ENCODE results near the gene TKT.

TKT gene

DNA sequence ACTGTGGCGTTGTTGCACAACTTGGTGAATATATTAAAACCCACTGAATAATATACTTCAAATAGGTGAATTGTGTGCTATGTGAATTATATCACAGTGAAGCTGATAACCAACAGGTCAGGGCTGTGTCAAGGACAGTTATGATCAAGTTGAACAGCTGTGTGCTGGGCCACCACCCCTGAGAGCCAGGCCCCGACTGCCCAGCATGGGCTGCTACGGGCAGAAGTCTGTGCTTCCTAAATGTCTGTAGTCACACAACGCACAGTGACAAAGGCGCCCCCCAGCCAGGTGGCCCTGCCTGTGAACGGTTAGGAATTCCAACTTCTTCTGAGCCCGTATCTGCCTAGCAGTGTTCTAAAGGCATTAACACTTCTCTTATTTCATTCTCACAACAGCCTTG, 32.8 kb downstream of the TKT start:
- DNase-seq = no peak

DNA sequence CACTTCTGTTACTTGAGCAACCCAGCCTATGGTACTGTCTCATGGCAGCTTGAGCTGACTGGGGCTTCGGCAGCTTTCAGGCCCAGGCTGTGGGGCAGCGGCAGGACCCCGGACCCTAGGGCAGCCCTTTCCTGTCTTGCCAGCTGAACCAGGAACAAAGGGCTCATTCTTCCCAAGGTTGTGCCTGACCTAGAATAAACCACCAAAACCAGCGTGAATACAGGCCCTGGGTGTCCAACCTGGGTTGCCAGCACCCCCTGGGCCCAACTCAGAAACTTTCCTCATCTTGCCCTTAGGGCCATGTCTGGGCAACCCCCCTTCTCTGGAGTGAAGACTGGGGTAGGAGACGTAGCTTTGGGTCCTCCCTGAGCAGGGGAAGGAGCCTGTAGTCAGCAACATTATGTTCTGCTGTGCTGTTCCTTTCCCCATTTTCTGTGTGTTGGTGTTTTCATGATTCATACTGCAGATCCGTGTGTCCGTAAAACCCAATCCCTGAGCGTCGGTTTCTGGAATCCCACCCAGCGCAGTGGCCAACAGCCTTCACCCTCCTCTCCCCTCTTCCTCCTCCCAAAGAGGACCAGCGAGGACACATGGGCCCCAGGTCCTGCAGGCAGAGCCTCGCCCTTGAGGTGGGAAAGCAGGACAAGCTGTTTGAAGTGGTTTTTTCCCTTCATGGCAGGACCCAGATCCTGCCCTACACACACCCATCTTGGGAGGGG, 33.5 kb downstream of the TKT start:
- no peak for DNase-seq

DNA sequence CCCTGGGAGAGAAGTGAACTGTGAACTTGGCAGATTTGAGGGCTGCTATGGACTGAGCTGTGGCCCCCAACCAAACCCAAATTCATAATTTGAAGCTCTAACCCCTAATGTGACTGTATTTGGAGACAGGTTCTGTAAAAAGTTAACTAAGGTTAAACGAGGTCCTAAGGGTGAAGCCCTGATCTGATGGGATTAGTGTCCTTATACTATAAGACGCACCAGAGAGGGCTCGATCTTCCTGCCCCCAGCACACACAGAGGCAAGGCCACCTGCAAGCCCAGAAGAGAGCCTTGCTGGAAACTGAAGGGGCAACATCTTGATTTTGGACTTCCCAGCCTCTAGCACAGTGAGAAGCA, 34.0 kb downstream of the TKT start:
- DNase-seq = no peak

DNA sequence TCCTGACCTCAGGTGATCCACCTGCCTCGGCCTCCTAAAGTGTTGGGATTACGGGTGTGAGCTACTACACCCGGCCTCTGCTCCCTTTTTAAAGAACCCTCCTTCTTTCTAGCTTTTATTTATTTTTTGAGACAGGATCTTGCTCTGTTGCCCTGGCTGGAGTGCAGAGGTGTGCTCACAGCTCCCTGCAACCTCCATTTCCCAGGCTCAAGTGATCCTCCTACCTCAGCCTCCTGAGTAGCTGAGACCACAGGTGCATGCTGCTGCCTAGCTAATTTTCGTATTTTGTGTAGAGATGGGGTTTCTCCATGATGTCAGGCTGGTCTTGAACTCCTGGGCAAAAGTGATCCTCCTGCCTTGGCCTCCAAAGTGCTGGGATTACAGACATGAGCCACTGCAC, 34.5 kb downstream of the TKT start:
- DNase-seq = no peak

DNA sequence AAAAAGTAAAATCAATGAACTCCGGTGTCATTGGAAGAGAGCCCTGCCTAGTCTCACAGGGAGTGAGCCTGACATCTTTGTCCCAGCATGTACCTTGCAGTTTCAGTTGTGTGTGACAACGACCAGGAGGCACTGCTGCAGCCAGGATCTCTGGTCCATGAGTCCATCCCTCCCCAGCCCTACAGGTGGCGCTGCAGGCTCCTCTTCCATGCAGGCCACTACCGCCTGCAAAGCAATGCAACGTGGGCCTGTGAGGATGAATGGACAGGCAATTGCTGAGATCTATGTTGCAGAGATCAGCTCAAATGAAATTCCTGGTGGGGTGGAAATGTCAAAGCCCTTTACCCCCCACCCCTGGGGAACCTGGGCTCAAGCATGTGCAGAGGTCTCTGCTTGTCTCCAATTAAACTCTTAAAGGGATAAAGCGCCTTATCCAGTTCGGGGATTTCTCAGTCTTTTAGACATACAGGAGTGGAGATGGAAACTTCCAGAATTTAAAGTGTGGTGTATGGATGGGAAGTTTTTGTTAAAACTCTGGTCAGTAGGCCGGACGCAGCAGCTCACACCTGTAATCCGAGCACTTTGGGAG, 35.8 kb downstream of the TKT start:
- DNase-seq = peak; percentile 75

DNA sequence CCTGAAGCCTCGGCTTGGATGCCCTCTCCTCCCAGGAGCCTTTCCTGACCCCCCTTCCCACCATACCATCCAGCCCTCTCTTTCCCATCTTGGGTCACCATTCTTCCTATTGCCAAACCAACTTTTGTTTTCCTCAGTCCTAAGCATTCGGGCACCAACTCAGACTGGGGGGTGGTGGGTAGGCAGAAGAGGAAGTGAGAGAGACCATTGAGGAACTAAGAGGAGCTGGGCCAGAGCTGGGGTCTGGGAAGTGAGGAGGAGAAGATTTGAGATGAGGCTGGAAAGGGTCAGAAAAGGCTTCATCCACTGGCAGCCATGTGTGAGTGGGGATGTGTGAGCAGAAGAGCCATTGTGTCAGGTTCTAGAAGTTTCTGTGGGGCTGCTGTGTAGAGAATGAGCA, 37.7 kb downstream of the TKT start:
- DNase-seq = no peak

DNA sequence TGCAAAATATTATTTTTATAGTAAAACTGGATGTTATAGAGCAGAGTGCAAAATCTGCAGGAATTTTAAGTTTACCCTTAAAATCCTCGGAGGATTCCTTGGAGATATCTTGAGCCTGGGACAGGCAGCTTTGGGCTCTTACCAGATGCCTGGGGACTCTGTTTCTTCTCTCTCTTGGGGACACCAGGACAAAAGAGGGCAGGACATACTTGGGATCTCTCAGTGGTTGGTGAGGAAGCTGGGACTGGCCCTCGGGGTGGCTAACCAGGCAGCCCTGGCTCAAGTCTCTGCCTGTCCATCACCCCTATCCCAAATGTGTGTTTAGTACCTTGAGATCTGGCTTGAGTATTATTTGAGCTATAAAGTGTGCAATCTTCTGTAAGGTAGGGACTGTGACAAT, 38.6 kb downstream of the TKT start:
- no peak for DNase-seq

DNA sequence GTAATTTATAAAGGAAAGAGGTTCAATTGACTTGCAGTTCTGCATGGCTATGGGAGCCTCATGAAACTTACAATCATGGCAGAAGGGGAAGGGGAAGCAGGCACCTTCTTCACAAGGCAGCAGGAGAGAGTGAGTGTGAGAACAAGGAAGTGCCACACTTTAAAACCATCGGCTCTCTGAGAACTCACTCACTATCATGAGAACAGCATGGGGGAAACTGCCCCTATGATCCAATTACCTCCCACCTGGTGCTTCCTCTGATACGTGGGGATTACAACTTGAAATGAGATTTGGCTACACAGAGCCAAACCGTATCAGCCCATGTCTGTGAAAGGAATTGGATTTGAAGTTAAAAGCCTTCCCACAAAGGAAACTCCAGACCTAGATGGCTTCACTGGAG, 39.1 kb downstream of the TKT start:
- no peak for DNase-seq

DNA sequence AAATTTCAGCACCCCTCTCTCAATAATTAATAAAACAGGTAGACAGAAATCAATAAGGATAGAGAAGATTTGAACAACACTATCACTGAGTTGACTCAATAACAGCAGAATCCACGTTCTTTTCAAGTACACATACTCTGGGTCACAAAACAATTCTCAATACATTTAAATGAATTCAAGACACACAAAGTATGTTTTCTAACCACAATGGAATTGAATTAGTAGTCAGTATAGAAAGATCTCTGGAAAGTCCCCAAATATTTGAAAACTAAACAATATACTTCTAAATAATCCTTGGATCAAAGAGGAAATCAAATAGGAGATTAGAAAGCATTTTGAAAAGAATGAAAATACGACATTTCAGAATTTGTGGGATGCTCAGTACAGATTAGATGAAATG, 40.0 kb downstream of the TKT start:
- DNase-seq = no peak

DNA sequence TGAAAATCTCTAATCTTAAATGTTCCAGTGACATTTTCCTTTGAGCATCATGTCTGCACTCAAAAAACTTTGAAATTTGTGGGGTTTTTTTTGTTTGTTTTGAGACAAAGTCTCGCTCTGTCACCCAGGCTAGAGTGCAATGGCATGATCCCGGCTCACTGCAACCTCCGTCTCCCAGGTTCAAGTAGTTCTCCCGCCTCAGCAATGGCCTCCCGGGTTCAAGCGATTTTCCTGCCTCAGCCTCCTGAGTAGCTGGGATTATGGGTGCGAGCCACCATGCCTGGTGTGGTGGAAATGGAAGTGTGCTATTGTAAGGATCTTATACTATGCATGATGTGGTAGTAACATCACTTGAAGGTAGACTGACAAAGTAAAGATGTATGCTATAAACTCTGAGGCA, 42.5 kb downstream of the TKT start:
- DNase-seq = no peak

DNA sequence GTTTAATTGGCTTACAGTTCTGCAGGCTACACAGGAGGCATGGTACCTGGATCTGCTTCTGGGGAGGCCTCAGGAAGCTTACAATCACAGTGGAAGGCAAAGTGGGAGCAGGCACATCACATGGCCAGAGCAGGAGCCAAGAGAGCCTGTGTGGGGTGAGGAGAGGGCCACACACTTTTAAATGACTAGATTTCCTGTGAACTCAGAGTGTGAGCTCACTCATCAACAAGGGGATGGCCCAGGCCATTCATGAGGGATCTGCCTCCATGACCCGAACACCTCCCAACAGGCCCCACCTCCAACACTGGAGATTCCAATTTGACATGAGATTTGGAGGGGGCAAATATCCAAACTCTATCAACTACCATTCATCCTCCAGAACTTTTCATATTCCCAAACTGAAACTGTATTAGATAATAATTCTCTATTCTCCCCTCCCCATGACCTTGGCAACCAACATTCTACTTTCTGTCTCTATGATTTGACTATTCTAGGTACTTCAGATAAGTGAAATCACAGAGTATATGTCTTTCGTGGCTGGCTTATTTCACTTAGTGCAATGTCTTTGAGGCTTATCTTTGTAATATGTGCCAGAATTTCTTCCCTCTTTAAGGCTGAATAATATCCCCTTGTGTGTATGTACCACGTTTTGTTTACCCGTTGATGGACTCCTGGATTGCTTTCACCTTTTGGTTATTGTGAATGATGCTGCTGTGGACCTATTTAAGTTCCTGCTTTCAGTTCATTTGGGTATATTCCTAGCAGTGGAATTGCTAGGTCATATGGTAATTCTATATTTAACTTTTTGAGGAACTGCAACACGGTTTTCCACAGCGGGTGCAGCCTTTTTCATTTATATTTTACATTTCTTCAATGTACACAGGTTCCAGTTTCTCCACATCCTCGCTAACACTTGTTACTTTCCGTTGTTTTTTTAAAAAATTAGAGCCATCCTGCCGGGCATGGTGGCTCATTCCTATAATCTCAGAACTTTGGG, 43.8 kb downstream of the TKT start:
- DNase-seq = no peak

DNA sequence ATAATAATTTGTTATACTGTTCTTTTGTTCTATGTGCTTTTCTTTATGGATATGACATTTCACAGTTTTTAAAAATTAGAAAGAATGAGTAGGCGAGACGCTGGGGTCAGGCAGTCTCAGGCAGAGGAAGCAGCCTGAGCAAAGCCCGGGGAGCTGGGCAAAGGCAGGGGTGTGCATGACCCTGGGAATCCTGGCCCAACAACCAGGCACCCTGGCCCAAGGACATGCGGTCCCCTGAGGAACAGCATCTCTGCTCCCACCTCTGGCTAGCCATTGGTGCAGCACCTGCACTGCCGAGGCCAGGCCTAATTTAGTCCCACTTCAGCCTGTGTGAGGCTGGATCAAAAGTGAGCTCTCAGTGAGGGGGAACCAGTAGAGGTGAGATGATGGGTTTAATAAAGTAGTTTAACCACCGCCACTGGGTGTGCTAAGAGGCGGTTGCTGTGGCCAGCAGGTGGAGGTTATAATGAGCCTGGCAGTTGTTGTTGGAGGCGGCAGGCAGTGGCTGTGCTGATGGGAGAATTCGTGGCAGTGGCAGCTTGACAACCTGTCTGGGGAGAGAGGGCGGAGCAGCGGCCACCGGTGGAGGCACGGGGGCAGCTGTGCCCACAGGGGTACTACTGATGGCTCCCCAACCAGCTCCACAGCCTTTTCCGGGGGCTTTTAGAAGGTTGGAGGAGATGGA, 53.3 kb downstream of the TKT start:
- DNase-seq = no peak

DNA sequence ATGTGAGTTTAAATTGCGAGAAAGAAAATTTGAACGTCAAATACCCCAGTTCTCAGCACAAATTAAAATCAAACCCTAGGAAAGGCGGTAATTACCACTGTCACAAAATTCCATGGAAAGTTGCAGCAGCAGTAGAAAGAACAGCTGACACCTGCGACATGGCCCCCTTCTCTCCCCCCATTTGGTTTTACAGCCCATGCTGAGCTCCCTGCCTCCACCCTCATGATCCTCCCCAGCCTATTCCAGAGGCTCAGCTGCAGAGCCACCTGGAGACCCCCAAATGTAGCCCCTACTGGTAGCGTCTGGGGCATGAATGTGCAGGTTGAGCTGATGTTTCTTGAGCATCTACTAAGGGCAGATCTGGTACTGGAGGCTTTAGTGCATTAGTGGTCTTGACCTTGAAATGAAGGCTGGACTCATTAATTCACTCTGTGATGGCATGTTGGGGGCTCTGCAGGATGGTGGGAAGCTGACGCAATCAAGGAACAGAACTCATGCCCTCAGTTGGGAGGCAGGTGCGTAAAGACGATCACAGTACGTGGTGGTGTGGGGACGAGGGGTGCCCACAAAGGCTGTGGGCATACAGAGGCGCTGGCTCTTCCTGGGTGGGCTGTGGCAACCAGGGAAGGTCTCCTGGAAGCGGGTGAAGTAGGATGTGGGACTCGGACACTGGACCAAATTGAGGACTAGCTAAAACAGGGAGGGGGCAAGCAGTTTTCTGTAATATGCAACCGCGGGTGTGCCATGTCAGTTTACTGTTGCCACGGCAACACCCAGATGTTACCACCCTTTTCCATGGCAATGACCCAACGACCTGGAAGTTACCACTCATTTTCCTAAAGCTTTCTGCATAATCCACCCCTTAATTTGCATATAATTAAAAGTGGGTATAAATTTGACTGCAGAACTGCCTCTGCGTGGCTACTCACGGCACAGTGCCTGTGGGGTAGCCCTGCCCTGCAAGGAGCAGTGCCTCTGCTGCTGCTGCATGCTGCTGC, 55.0 kb downstream of the TKT start:
- DNase-seq = no peak

DNA sequence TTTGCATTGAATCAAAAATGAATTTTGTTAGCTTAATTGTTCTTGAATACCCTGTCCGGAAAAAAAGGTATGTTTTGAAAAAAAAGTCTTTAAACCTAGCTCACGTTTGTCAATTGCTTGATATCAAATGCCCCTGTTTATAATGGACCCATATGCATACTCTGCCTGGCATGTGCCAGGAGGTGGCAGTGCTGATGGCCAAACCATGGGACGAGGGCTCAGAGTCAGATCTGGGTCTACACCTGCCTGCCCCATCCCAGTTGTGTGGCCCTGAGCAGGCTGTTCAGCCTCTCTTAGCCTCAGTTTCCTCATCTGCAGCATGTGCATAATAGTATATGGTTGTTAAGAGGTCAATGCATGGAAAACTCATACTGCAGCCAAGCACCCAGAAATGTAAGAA, 56.0 kb downstream of the TKT start:
- no peak for DNase-seq

DNA sequence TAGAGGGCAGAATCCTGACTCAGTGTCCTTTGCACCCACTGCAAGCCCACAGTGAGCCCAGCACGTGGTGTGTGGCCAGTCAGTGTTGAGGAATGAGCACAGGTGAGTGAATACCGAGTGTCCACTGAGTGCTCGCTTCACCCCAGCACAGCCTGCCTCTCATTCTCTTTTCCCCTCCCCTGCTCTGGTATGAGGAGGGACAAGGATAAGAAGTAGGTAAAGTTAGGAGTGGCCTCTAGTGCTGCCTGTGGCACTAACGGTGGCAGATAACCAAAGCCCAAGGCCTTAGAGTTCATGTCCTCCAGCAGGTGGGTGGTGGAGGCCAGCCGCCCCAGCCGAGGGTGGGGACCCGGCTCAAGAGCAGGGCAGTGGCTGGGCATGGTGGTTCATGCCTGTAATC, 56.8 kb downstream of the TKT start:
- DNase-seq = no peak

DNA sequence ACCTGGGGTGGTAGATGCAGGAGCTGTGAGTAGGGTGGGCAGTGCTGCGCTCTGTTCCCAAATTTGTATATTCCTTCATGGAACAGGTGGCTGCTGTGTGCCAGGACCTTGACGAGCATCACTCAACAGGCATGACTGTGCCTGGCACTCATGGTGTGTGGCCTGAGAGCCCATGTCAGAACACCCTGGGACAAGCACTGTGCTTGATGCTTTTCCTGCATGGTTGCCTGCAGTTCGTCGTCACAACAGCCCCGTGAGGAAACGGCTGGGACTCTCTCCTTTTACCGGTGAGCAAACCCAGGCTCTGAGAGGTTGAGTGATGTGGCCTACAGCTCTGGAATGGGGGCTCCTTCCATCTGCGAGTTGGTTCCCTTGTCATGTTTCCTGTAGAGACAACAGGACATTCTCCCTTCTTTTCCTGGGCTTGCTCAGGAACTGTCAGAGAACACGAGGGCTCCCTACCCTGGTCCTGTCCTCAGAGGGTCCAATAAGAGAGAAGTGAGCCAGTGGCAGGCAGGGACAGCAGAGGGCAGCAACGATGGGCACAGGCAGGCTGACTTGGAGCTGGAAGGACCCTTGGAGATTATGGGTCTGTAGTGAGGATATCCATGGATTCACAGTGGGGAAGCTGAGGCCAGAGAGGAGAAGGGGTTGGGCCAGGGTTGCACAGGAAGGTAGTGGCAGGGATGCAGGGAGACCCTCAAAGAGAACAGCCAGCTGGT, 57.4 kb downstream of the TKT start:
- no peak for DNase-seq

DNA sequence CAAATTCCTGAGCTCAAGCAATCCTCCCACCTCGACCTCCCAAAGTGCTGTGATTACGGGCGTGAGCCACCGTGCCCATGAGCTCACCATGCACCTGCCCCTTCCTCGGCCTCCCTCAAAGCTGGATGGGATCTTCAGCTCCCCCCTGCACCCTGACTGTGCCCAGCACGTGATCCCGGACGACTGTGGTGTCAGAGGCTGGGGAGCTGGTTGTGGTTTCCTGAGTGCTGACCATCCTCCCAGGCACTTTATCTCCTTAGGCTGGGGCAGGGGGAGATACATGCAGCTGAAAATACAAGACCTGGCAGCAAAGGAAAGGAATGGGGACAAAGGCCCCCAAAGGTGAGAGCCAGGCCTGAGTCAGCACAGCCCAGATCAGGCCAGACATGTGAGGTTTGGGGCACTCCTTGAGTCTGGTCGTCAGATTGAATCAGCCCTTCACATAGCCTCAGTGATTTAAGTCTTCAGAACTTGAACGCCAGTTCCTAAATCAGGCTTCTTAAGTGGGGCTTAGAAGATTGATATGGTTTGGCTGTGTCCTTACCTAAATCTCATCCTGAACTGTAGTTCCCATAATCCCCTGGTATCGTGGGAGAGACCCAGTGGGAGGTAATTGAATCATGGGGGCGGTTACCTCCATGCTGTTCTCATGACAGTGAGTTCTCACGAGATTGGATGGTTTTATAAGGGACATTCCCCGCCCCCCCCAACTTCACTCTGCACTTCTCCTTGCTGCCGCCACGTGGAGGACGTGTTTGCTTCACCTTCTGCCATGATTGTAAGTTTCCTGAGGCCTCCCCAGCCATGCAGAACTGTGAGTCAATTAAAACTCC, 59.0 kb downstream of the TKT start:
- DNase-seq = peak; percentile 53

DNA sequence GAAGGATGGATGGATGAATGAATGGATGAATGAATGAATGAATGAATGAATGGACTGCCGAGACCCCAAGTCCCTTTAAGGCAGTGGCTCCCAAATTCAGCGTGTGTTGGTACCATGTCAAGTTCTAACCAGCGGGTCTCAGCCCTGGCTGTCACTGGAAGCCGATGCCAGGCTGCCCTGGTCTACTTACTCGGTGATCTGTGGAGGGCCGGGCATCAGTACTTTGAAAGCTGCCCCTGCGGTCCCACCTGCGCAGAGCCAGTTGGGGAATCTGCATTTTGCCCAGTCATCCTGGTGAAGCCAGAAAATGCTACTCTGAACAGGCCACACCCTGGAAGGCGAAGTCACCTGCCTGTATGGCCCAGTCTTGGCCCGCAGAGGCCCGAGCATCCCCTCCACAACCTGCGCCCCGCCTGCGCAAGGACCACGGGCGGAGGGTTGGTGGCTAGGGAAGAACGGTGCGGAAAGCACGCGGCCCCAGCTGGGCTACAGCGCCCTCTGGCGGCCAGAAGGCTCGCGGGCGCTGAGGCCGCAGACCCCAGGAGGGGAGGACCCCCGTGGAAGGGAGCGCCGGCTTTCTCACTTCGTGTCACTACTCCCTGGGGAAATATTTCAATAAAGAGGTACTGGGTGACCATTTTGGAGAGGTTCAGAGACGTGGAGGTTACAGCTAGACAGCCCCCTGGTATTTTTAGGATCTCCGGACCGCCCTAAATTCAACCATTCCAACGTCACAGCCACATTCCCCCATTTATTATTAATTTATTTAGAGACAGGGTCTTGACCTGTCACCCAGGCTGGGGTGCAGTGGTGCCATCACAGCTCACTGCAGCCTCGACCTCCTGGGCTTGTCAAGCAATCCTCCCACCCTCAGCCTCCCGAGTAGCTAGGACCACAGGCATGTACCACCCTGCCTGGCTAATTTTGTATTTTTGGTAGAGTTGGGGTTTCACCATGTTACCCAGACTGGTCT, 59.9 kb downstream of the TKT start:
- DNase-seq = peak; percentile 52

DNA sequence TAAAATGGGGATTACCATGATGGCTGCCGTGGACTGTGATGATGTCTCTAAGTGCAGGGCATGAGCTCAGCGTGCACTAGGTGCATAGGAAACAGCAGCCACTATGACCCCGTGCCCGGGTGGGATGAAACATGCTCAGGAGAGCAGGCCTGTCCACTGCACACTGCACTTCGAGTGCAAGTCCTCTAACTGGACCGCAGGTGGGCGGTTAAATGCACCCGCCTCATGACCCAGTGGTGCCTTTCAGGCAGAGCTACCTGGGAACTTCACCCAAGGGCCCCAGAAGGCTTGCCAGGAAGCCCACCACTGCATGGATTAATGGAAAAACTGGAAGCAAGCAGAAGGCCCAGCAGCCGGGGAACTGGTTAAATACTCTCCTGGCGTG, 60.8 kb downstream of the TKT start:
- no peak for DNase-seq
